ENCODE measurements around the gene KCTD12. TPM values are rescaled to one million over a fixed set of nuclear protein-coding genes. Genes with fewer than 3 reads are reported as not detected.

The KCTD12 gene
- polyA plus RNA-seq, 1 experiment: 1.5 TPM

DNA sequence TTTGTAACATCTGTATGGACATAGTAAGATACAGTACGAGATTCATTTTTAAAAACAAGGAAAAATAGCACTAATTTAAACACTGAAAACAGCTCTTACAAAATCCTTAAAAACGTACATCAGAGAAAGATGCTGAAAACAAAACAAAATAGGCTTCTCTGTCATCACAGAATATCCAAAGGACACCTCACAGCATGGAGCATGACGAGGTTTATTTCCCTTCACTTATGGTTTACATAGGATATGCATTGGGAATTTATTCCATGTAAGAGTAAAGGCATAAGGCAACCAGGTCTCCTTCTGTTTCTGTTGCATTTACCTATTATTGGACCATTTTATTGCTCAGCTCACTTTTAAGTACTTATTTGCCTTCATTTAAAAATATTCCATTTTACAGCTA, 3.0 kb downstream of the KCTD12 start:
- ChIA-PET POLR2A (no interaction called here), CTCF (interaction anchor here (1.1 to 3.4 kb wide), 3 partner anchors 20 to 215 kb away, joined by 3 to 47 read pairs (median 40); no protein-coding TSS in a partner anchor)
- Histone ChIP-seq H3K27me3 (ENCODE audit: control insufficient read depth, insufficient read depth, low read length) (peaks cover under 1% of the 10 kb centered on the region; the same call in 1 of the 2 replicates), H3K36me3 (ENCODE audit: control insufficient read depth, insufficient read depth, low read length) (no peaks in the 10 kb centered on the region), H3K4me3 (ENCODE audit: low read depth, low read length) (no peak overlapping the region)
- no peak for TF ChIP-seq CTCF (IDR thresholded peaks at IDR 0.05; ENCODE audit: insufficient read depth, low read depth, low read length)
- DNase-seq (ENCODE audit: low read depth): no peak

DNA sequence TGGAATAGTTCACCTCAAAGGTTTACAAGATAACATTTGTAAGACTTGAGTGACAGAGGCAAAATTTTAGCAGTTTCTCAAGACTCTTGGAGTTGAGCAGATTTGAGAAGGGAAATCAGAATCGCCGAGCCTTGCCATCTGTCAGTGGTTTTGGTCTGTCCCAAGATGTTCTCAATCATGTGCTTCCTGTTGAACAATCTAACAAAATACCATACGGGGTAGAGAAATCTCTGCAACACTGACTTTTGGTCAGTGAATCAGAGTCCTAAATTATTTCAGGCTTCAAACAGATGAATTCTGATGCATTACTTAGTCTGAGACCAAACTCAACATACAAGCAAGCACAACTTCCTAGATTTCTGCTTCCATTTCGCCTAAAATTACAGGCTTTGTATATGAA, 3.8 kb downstream of the KCTD12 start:
- ChIA-PET CTCF (interaction anchor here (1.1 to 3.4 kb wide), 2 partner anchors 21 to 59 kb away, joined by 3 to 47 read pairs; no protein-coding TSS in a partner anchor), POLR2A (no interaction called here)
- H3K36me3 ChIP-seq (ENCODE audit: control insufficient read depth, insufficient read depth, low read length): no peaks in the 10 kb centered on the region
- H3K4me3 ChIP-seq (ENCODE audit: low read depth, low read length): no peak overlapping the region
- DNase-seq (ENCODE audit: low read depth): no peak
- no peak for TF ChIP-seq CTCF (IDR thresholded peaks at IDR 0.05; ENCODE audit: insufficient read depth, low read depth, low read length)
- H3K27me3 ChIP-seq (ENCODE audit: control insufficient read depth, insufficient read depth, low read length): no peaks in the 10 kb centered on the region

- CTCF ChIA-PET: interaction anchor here (0.7 to 1.6 kb wide), 3 partner anchors 11 to 241 kb away, joined by 3 read pairs; no protein-coding TSS in a partner anchor
- Histone ChIP-seq H3K4me3 (ENCODE audit: low read depth, low read length) (no peak overlapping the region), H3K36me3 (ENCODE audit: control insufficient read depth, insufficient read depth, low read length) (no peaks in the 10 kb centered on the region), H3K27me3 (ENCODE audit: control insufficient read depth, insufficient read depth, low read length) (no peaks in the 10 kb centered on the region)
- no peak for TF ChIP-seq CTCF (IDR thresholded peaks at IDR 0.05; ENCODE audit: insufficient read depth, low read depth, low read length)
- POLR2A ChIA-PET: interaction anchor here (0.7 kb wide), 2 partner anchors 123 to 169 kb away, joined by 6 read pairs; no protein-coding TSS in a partner anchor
- DNase-seq (ENCODE audit: low read depth): no peak
Measured at GRCh38 chr13:76879883-76880270, 6.3 kb downstream of the KCTD12 start.

- POLR2A ChIA-PET: interaction anchor here (0.7 kb wide), 2 partner anchors 123 to 168 kb away, joined by 6 read pairs; no protein-coding TSS in a partner anchor
- CTCF ChIA-PET: interaction anchor here (0.7 to 1.6 kb wide), 3 partner anchors 11 to 241 kb away, joined by 3 read pairs; no protein-coding TSS in a partner anchor
- Histone ChIP-seq H3K36me3 (ENCODE audit: control insufficient read depth, insufficient read depth, low read length) (no peaks in the 10 kb centered on the region), H3K27me3 (ENCODE audit: control insufficient read depth, insufficient read depth, low read length) (no peaks in the 10 kb centered on the region), H3K4me3 (ENCODE audit: low read depth, low read length) (no peak overlapping the region)
- no peak for DNase-seq (ENCODE audit: low read depth)
- TF ChIP-seq CTCF (IDR thresholded peaks at IDR 0.05; ENCODE audit: insufficient read depth, low read depth, low read length): no peak
Measured at GRCh38 chr13:76879203-76879882, 6.9 kb downstream of the KCTD12 start.

DNA sequence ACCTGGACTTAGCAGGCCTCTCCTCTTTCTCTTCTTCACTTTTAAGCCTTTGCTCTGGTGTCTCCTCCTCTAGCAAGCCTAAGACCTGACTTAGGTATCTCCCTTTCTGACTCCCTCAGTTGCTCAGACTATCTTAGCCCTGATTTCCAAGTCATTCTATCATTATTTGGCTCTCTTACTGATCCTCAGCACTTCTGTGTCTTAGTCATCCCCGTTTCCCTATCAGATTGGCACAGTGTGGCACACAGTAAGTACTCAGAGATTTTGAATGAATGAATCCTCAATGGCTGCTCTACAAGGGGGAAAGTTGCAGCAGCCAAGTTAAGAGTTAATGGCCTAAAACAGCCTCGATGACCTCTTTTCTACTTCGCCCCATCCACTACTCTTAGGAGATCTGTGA, 8.2 kb downstream of the KCTD12 start:
- TF ChIP-seq CTCF (IDR thresholded peaks at IDR 0.05; ENCODE audit: insufficient read depth, low read depth, low read length): no peak
- no peak overlapping the region for H3K4me3 ChIP-seq (ENCODE audit: low read depth, low read length)
- no peak for DNase-seq (ENCODE audit: low read depth)
- H3K36me3 ChIP-seq (ENCODE audit: control insufficient read depth, insufficient read depth, low read length): no peaks in the 10 kb centered on the region
- ChIA-PET CTCF (no interaction called here), POLR2A (no interaction called here)
- H3K27me3 ChIP-seq (ENCODE audit: control insufficient read depth, insufficient read depth, low read length): no peaks in the 10 kb centered on the region

Measured in BJ (cell line).